H1 (cell line): ENCODE data around the gene ATF7. TPM values are rescaled to one million over a fixed set of nuclear protein-coding genes. Genes with fewer than 3 reads are reported as not detected.
A peak's percentile ranks its signal among the peaks of the same experiment; 100 is the strongest.

Experiments used
- CTCF ChIA-PET: fragments of 300-600 bp; sonication (Branson Sonifier 250); formaldehyde crosslinking; loops from one replicate; lab custom pipeline; 2021; ENCODE audit not compliant: partially characterized antibody; lab: Charles Lee
- POLR2A ChIA-PET: fragments of 300-600 bp; sonication (Branson Sonifier 250); formaldehyde crosslinking; loops from one replicate; lab custom pipeline; 2021; ENCODE audit warnings: inconsistent platforms; ENCODE audit not compliant: partially characterized antibody; lab: Charles Lee
- DNase-seq, 2 experiments: peaks; one replicate each; pipeline versions ENCODE4 v3.0.0 to v3.0.0-alpha.2; 2010 to 2022; ENCODE audit warnings: low spot score in 2 of 2, low read depth in 1 of 2, mixed read lengths in 1 of 2
- FAIRE-seq: peaks from 2 replicates; lab custom pipeline; 2011; peaks lifted over from hg19 to GRCh38; lab: Jason Lieb, UNC
- H2AFZ ChIP-seq: 2 replicates; pipeline ENCODE4 v1.8.1; 2012; ENCODE audit warnings: low read length, inconsistent platforms
- H2AK5ac ChIP-seq: 2 replicates; pipeline ENCODE4 v1.6.1; 2013; ENCODE audit warnings: low read depth, low read length
- H2BK120ac ChIP-seq: replicated peaks from 2 replicates; pipeline ENCODE3; 2013; ENCODE audit warnings: low read depth, low read length, inconsistent platforms
- H2BK12ac ChIP-seq: 2 replicates; pipeline ENCODE4 v1.6.1; 2013; ENCODE audit warnings: low read depth, low read length
- H2BK15ac ChIP-seq: 2 replicates; pipeline ENCODE4 v1.6.1; 2013; ENCODE audit warnings: low read length
- H2BK20ac ChIP-seq: 2 replicates; pipeline ENCODE4 v1.6.1; 2013; ENCODE audit warnings: low read length
- H2BK5ac ChIP-seq: 2 replicates; pipeline ENCODE4 v1.6.1; 2013; ENCODE audit warnings: low read depth, low read length
- H3K14ac ChIP-seq: 2 replicates; pipeline ENCODE4 v1.6.1; 2013; ENCODE audit warnings: inconsistent platforms; ENCODE audit not compliant: insufficient read length
- H3K18ac ChIP-seq: 2 replicates; pipeline ENCODE4 v1.6.1; 2013; ENCODE audit warnings: low read length; ENCODE audit errors: extremely low read depth
- H3K23ac ChIP-seq: 2 replicates; pipeline ENCODE4 v1.6.1; 2013; ENCODE audit warnings: inconsistent platforms; ENCODE audit not compliant: insufficient read length
- H3K23me2 ChIP-seq: 2 replicates; pipeline ENCODE4 v1.6.1; 2013; ENCODE audit warnings: low read depth, low read length
- H3K27ac ChIP-seq: 2 replicates; pipeline ENCODE4 v1.6.1; 2011; ENCODE audit warnings: low read depth, low read length, inconsistent platforms
- H3K27me3 ChIP-seq, 4 experiments: replicated peaks in 1 of 4; 1 replicate in 1 of 4; 2 replicates in 3 of 4; pipeline versions ENCODE4 v1.6.1 to v1.8.1; 2011 to 2013; ENCODE audit warnings: low read length in 3 of 4, mild to moderate bottlenecking in 3 of 4, inconsistent platforms in 2 of 4, mixed read lengths in 2 of 4, moderate library complexity in 1 of 4; ENCODE audit not compliant: control insufficient read depth in 3 of 4, insufficient read depth in 3 of 4; ENCODE audit errors: extremely low read depth in 1 of 4
- H3K36me3 ChIP-seq, 4 experiments: 2 replicates each; pipeline versions ENCODE4 v1.6.1 to v1.8.1; 2011 to 2013; ENCODE audit warnings: mild to moderate bottlenecking in 4 of 4, low read length in 3 of 4, moderate library complexity in 2 of 4, control low read depth in 1 of 4, inconsistent platforms in 1 of 4; ENCODE audit not compliant: insufficient read depth in 4 of 4, control insufficient read depth in 2 of 4
- H3K4ac ChIP-seq: replicated peaks from 2 replicates; pipeline ENCODE3; 2013; ENCODE audit warnings: low read length, low read depth, mixed read lengths, inconsistent platforms; ENCODE audit not compliant: insufficient read length
- H3K4me1 ChIP-seq, 4 experiments: replicated peaks in 1 of 4; 1 replicate in 1 of 4; 2 replicates in 3 of 4; pipeline versions ENCODE4 v1.6.1 to v1.8.1; 2011 to 2013; ENCODE audit warnings: low read length in 3 of 4, inconsistent platforms in 2 of 4, mixed read lengths in 1 of 4; ENCODE audit not compliant: insufficient read depth in 4 of 4, control insufficient read depth in 3 of 4
- H3K4me2 ChIP-seq, 2 experiments: 2 replicates each; pipeline versions ENCODE4 v1.6.1 to v1.8.1; 2011 to 2013; ENCODE audit warnings: low read depth in 2 of 2, low read length in 2 of 2, control low read depth in 1 of 2, inconsistent platforms in 1 of 2, mild to moderate bottlenecking in 1 of 2; ENCODE audit not compliant: insufficient read depth in 1 of 2
- H3K4me3 ChIP-seq, 4 experiments: fragments of 200-600, 300-600 bp in 1 of 4; sonication (generic), shearing (Covaris generic), sonication (Bioruptor Twin) in 1 of 4; 2 replicates each; pipeline versions ENCODE4 v1.5.1 to v1.8.1; 2011 to 2016; ENCODE audit warnings: low read length in 4 of 4, low read depth in 3 of 4, control low read depth in 2 of 4, inconsistent platforms in 2 of 4, mild to moderate bottlenecking in 2 of 4, mixed read lengths in 1 of 4, moderate library complexity in 1 of 4; ENCODE audit not compliant: insufficient read depth in 2 of 4; ENCODE audit errors: extremely low read depth in 1 of 4
- H3K56ac ChIP-seq: replicated peaks from 2 replicates; pipeline ENCODE3; 2013; ENCODE audit warnings: low read depth, mild to moderate bottlenecking, mixed read lengths, low read length, inconsistent platforms; ENCODE audit not compliant: insufficient read length
- H3K79me1 ChIP-seq: 2 replicates; pipeline ENCODE4 v1.6.1; 2013; ENCODE audit warnings: low read depth, low read length, control low read depth
- H3K79me2 ChIP-seq, 2 experiments: 2 replicates each; pipeline versions ENCODE4 v1.6.1 to v1.8.1; 2012 to 2013; ENCODE audit warnings: low read length in 2 of 2, mild to moderate bottlenecking in 2 of 2, inconsistent platforms in 1 of 2; ENCODE audit not compliant: insufficient read depth in 2 of 2, control insufficient read depth in 1 of 2
- H3K9ac ChIP-seq, 4 experiments: replicated peaks in 1 of 4; 1 replicate in 1 of 4; 2 replicates in 3 of 4; pipeline versions ENCODE4 v1.6.1 to v1.8.1; 2011 to 2013; ENCODE audit warnings: low read depth in 3 of 4, low read length in 3 of 4, control low read depth in 2 of 4, mild to moderate bottlenecking in 2 of 4, moderate library complexity in 2 of 4, inconsistent platforms in 1 of 4; ENCODE audit errors: extremely low read depth in 1 of 4
- H3K9me3 ChIP-seq, 2 experiments: 2 replicates each; pipeline versions ENCODE4 v1.6.1 to v1.8.1; 2012 to 2013; ENCODE audit warnings: mild to moderate bottlenecking in 2 of 2, moderate library complexity in 2 of 2, control low read depth in 1 of 2, inconsistent platforms in 1 of 2, low read depth in 1 of 2, low read length in 1 of 2, mixed read lengths in 1 of 2; ENCODE audit not compliant: insufficient read depth in 2 of 2
- H4K20me1 ChIP-seq, 2 experiments: replicated peaks in 1 of 2; 2 replicates each; pipeline versions ENCODE3 to v1.8.1; 2011 to 2013; ENCODE audit warnings: inconsistent platforms in 2 of 2, low read length in 2 of 2, mild to moderate bottlenecking in 1 of 2; ENCODE audit not compliant: insufficient read depth in 2 of 2, control insufficient read depth in 1 of 2
- H4K5ac ChIP-seq: 2 replicates; pipeline ENCODE4 v1.6.1; 2013; ENCODE audit warnings: low read length, low read depth, mixed read lengths, inconsistent platforms; ENCODE audit not compliant: insufficient read length
- H4K8ac ChIP-seq: 2 replicates; pipeline ENCODE4 v1.8.0; 2013; ENCODE audit warnings: mild to moderate bottlenecking, moderate library complexity, low read length, inconsistent platforms; ENCODE audit not compliant: insufficient read depth; ENCODE audit errors: extremely low read depth
- H4K91ac ChIP-seq: replicated peaks from 2 replicates; pipeline ENCODE3; 2013; ENCODE audit warnings: low read length, mixed read lengths, inconsistent platforms; ENCODE audit not compliant: insufficient read length
- ASH2L ChIP-seq: fragments of 200-600, 300-600 bp; sonication (generic); IDR thresholded peaks from one replicate; pipeline ENCODE4 v1.7.1; 2017; ENCODE audit warnings: low read length
- CHD1 ChIP-seq: IDR thresholded peaks from 2 replicates; pipeline ENCODE4 v1.6.1; 2012; ENCODE audit warnings: low read depth, low read length, improper control_type of control experiment
- KDM4A ChIP-seq: IDR thresholded peaks from one replicate; pipeline ENCODE4 v1.7.1; 2012; ENCODE audit warnings: low read depth, mild to moderate bottlenecking, moderate library complexity, low read length, inconsistent platforms; ENCODE audit not compliant: severe bottlenecking
- POLR2A ChIP-seq, 2 experiments: IDR thresholded peaks; 1 replicate in 1 of 2; 2 replicates in 1 of 2; pipeline ENCODE4 v1.6.1; 2011; ENCODE audit warnings: low read depth in 2 of 2, low read length in 2 of 2, mild to moderate bottlenecking in 2 of 2; ENCODE audit errors: control extremely low read depth in 1 of 2
- SIN3A ChIP-seq, 2 experiments: IDR thresholded peaks in 1 of 2; conservative IDR thresholded peaks in 1 of 2; 2 replicates each; pipeline ENCODE4 v1.6.1; 2011 to 2012; ENCODE audit warnings: low read length in 2 of 2, improper control_type of control experiment in 1 of 2, low read depth in 1 of 2, mild to moderate bottlenecking in 1 of 2
- SIX5 ChIP-seq: IDR thresholded peaks from 2 replicates; pipeline ENCODE4 v1.6.1; 2011; ENCODE audit warnings: mild to moderate bottlenecking, low read depth, low read length
- TEAD4 ChIP-seq: IDR thresholded peaks from 2 replicates; pipeline ENCODE4 v1.6.1; 2012; ENCODE audit warnings: low read depth, low read length, inconsistent platforms, mixed read lengths
- YY1 ChIP-seq: IDR thresholded peaks from 2 replicates; pipeline ENCODE4 v1.6.1; 2011; ENCODE audit warnings: low read depth, mild to moderate bottlenecking, low read length
- WGBS, 2 experiments: shearing (Covaris generic) in 1 of 2; methylation state at CpG; one replicate each; pipeline versions ENCODE4 v1.1.6 to v1.1.7; 2013 to 2015; ENCODE audit warnings: low lambda C conversion rate in 2 of 2, mixed read lengths in 2 of 2, inconsistent platforms in 1 of 2, low coverage in 1 of 2, missing lambda C conversion rate in 1 of 2; ENCODE audit not compliant: insufficient replicate concordance in 2 of 2, insufficient coverage in 1 of 2, insufficient read length in 1 of 2; ENCODE audit errors: extremely low coverage in 1 of 2, missing lambda C conversion rate in 1 of 2; 5-methylcytosine and 5-hydroxymethylcytosine counted together
- polyA plus RNA-seq, 7 experiments: library from polyadenylated mRNA; depleted of rRNA in 3 of 7; stranded (reverse) in 5 of 7; unstranded in 2 of 7; fragments of >200 nt in 5 of 7; fragments of 200-250 nt in 2 of 7; gene quantifications; 1 replicate in 5 of 7; 2 replicates in 1 of 7; 4 replicates in 1 of 7; pipeline versions ENCODE4 v1.2.1 to v1.2.3, GENCODE V29; 2011 to 2013; ENCODE audit warnings: missing spikeins in 2 of 7, mixed read lengths in 2 of 7
- total RNA-seq: library from RNA; stranded (reverse); fragmentation: NEBNext Ultra II Directional; extraction: Animal tissue kit (Norgen Biotek cat#: 25700); gene quantifications from 2 replicates; pipeline ENCODE4 v1.2.1, GENCODE V29; 2021
- TF ChIP-seq, protein P1 (sequence below): IDR thresholded peaks from 2 replicates; pipeline ENCODE4 v1.6.1; 2012; ENCODE audit warnings: inconsistent platforms

The ATF7 gene
- total and polyA plus RNA-seq, 2 of the 8 experiments (the other 6 are each of a cell fraction or from before 2014, with no cell fraction given), result 10.1 to 16.6 TPM

DNA sequence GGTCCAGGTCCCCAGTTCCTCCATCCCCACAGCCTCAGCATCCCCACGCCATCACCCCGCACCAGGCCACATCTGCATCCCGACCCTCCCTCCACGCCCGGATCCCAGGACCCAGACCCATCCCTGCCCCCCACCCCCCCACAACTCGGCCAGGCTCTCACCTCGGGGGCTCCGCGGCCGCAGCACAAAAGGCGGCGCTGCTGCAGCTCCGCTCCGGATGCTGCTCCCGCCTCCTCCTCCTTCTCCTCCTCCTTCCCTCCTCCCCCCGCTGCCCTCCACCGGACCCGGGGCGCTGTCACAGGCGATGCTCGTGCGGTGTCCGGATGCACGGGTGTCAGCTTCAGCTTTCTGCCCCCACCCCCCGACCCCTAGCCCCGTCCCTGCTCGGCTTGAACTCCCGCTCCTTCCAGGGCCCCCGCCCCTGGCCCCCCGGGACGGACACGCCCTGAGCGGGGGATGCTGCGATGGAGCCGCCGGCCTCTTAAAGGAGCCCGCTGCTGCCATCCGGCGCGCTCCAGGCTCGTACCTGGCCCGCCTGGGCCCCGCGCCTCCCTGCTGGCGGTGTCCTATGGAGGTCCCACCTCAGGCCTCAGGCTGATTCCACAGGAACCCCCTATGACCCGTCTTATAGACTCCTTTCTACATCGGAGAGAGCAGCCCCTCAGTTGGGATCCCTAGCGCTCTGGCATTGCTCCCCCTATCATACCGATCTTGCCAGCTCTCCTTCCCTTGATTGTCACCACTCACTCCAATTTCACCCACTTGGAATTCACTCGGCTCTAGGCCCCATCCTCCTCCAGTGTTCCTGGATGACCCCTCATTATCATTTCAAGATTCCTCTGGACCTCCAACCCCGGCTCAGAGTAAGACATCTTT, 126.7 kb downstream of the ATF7 start, which contains the start of gene MAP3K12:
TSS of gene MAP3K12 (minus strand) at position 193 of the 876 bp plus-strand sequence. CDS start 12,067 bp downstream, outside the sequence.
- H3K36me3 ChIP-seq, result peaks cover 0 to 5% (median under 1%) of the 10 kb centered on the region in 4 experiments; a peak in 4 of 8 replicates
- TF ChIP-seq SIN3A (conservative IDR thresholded peaks at IDR 0.05 in 1 of 2, IDR thresholded peaks at IDR 0.05 in 1 of 2; ENCODE audit: low read depth in 1 of 2, low read length in 2 of 2) (peak; percentile 63 to 68; a peak in 1 of 4 replicates), ASH2L (peak; percentile 72), POLR2A (IDR thresholded peaks at IDR 0.05; ENCODE audit: control extremely low read depth in 1 of 2, low read depth in 2 of 2, low read length in 2 of 2) (peak in 1 of 2 experiments; percentile 18; a peak in 1 of 3 replicates), SIX5 (no peak), KDM4A (peak; percentile 13), TEAD4 (no peak), CHD1 (no peak), YY1 (peak; percentile 31; the same call in 1 of the 2 replicates)
- TF ChIP-seq, protein P1, sequence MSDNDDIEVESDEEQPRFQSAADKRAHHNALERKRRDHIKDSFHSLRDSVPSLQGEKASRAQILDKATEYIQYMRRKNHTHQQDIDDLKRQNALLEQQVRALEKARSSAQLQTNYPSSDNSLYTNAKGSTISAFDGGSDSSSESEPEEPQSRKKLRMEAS, result 0 out of 2 replicates have a peak, but pooled peaks have one; percentile 33
- TF ChIP-seq, all 59 proteins: peak for 6
- peak within 1 kb of the TSS; percentile 80 for H4K5ac ChIP-seq
- no peak within 1 kb of the TSS for H3K14ac ChIP-seq
- WGBS, 2 experiments, result 4% methylated on average over 23 of the region's 51 CpGs; no CpG with 5 or more reads in 1 of the 2 experiments
- peak within 1 kb of the TSS; percentile 73 for H3K56ac ChIP-seq
- H2BK15ac ChIP-seq, result peak within 1 kb of the TSS; percentile 92
- H2BK12ac ChIP-seq, result peak within 1 kb of the TSS; percentile 93; the same call in 1 of the 2 replicates
- peak within 1 kb of the TSS; percentile 68 for H3K27ac ChIP-seq
- H3K23ac ChIP-seq, result no peak within 1 kb of the TSS
- H3K9me3 ChIP-seq, result no peaks in the 10 kb centered on the region
- H4K91ac ChIP-seq, result peak within 1 kb of the TSS; percentile 94
- H2BK120ac ChIP-seq, result peak within 1 kb of the TSS; percentile 80
- peaks cover 15% of the 10 kb centered on the region for H3K79me1 ChIP-seq
- H2AK5ac ChIP-seq, result peak within 1 kb of the TSS; percentile 75; the same call in 1 of the 2 replicates
- peaks cover 22% of the 10 kb centered on the region for H3K23me2 ChIP-seq
- H3K4ac ChIP-seq, result peak within 1 kb of the TSS; percentile 79
- peaks cover 11 to 44% (median 21%) of the 10 kb centered on the region in 4 experiments for H3K4me1 ChIP-seq
- H4K20me1 ChIP-seq, result peaks cover 0 to under 1% of the 10 kb centered on the region in 2 experiments
- H3K4me2 ChIP-seq, result peak within 1 kb of the TSS; percentile 78 to 98
- FAIRE-seq (no peak), DNase-seq (peak in 1 of 2 experiments; percentile 84)
- POLR2A ChIA-PET, result interaction anchor here (0.6 to 67.0 kb wide), 10 partner anchors 12 to 612 kb away, joined by 3 to 3397 read pairs (median 4); partner anchors contain the start of genes AAAS, PCBP2 and PRR13
- no peak within 1 kb of the TSS for H2AFZ ChIP-seq
- H3K18ac ChIP-seq, result peak within 1 kb of the TSS; percentile 88
- H2BK20ac ChIP-seq, result peak within 1 kb of the TSS; percentile 72; the same call in 1 of the 2 replicates
- peak within 1 kb of the TSS; percentile 95; the same call in 1 of the 2 replicates for H2BK5ac ChIP-seq
- H4K8ac ChIP-seq, result peak within 1 kb of the TSS; percentile 54
- peak within 1 kb of the TSS; percentile 55 to 91 (median 74) for H3K4me3 ChIP-seq
- CTCF ChIA-PET, result interaction anchor here (0.6 to 5.5 kb wide), 8 partner anchors 9 to 918 kb away, joined by 3 to 41 read pairs (median 3); no protein-coding TSS in a partner anchor
- no peaks in the 10 kb centered on the region for H3K27me3 ChIP-seq
- H3K9ac ChIP-seq, result peak within 1 kb of the TSS; percentile 62 to 84 (median 68)
- H3K79me2 ChIP-seq, result peaks cover 0 to 30% of the 10 kb centered on the region in 2 experiments; a peak in 2 of 4 replicates
